NCI-H128 (cell line): ENCODE data around the gene SMTNL2.

ENCODE experiments used
- DNase-seq: peaks from one replicate; lab custom pipeline; 2025; ENCODE audit not compliant: unreplicated experiment; lab: John Stamatoyannopoulos, UW

The SMTNL2 gene

GRCh38 chr17:4545217-4545951 lies 38.9 kb upstream of the SMTNL2 start:
- DNase-seq: no peak

DNA sequence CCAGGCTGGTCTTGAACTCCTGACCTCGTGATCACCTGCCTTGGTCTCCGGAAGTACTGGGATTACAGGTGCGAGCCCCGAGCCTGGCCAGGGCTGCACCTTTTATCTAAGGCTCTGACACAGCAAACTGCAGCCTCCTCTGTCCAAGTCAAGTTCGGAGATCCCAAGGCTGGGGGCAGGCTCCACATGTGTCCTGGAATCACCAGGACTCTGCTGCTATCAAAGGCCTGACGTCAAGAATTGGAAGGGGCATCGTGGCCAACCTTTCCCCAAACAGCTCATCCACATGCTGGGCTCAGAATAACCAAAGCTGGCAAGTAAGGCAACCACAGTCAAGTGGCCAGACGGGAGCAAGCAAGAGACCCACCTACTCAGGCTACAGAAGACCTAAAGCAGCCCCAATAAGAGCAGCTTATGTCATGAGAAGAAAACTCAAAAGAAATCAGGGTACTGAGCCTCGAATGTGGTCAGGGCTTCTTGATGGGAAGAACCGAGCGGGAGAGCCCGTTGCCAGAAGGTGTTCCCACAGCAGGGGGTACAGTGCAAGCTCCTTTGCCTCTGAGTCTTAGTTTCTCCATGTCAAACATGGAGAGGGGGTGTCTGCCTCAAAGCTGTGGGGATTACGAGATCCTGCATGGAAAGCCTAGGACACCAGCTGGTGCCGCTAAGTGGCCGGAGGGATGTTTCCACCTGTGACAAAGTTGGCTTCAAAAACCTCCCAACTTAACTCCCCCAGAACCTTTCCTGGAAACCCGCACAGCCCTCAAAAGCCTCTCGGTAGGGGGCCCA lies 37.0 kb upstream of the SMTNL2 start:
- no peak for DNase-seq

GRCh38 chr17:4548061-4548461 lies 36.3 kb upstream of the SMTNL2 start:
- no peak for DNase-seq

DNA sequence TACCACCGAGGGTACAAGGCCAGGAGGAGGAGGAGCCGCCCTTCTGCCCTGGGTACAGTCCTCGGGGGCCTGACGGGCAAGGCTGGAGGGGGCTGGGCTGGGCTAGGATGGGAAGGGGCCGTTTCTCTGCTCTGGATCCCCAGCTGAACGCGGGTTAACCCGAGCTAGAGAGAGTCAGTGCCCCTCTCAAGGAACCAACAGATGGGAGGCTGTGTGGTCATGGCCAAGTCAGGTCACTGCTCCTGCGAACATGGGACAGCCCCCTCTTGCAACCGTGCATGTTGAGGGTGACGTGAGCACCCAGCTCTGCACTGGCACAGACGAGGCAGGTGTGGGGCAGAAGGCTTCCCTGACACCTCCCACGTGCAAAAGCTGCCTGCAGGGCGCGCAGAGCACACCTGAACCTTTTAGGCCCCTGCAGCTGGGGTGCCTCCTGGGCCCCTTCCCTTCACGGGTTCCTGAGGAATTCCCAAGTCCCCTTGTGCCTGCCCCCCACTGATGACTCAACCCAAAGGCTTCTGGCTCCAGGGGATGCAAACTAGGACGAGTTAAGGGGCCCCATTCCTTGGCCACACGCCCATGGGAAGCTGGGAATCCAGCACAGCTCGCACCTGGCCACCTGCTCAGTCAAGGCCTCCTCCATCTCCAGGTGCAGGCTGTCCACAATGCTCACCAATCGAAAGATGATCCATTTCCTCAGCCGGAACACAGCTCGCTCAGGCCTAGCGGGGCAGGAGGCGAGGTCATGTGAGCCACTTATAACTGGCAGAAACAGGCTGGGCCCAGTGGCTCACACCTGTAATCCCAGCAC lies 35.4 kb upstream of the SMTNL2 start:
- no peak for DNase-seq

DNA sequence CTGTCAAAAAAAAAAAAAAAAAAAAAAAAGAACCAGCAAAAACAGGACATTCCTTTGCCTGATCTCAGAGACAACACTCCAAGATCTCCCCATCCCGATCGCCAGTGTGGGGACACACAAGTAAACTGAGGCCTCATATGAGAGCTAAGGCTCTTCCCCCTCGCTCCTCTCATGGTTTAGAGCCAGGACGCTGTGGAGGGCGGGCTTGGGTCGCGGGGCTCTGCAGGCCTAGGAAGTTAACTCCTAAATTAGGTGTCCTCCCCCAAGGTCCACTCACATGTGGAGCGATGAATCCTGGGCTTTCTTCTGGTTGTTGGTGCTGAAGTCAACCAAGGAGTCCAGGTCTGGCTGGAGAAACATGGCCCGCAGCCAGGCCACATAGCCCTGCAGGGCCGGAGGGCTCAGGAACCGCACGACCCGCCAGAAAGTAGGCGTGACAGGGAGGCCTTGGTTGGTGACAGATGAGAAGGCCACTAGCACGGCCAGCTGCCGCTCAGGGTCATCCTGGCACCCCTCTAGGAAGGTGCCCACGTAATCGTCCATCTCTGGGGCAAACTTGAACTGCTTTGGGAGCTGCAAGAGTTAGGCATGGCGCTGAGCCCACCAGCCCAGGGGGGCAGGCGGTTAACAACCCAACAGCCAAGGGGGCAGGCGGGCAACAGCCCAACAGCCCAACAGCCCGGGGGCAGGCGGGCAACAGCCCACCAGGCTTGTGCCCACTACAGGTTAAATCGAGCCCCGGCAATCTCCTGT lies 34.4 kb upstream of the SMTNL2 start:
- DNase-seq: no peak

GRCh38 chr17:4550534-4551039 lies 33.7 kb upstream of the SMTNL2 start:
- no peak for DNase-seq

DNA sequence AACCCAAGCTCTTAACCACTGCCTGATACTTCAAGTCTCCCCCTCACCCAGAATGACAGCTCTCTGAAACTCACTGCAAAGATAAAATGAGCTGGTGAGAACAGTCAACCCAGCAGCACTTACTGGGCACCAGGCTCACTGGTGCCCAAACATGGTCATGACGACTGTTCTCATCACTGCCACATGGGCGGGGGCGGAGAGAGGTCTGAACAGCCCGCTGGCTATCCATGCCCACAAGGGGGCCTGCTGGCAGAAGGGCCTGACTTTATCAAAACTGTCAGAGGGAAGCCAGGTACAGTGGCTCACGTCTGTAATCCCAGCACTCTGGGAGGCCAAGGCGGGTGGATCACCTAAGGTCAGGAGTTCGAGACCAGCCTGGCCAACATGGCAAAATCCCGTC lies 33.2 kb upstream of the SMTNL2 start:
- DNase-seq: no peak

- no peak for DNase-seq
These were observed 32.4 kb upstream of the SMTNL2 start for GRCh38 chr17:4551796-4552525.

GRCh38 chr17:4553669-4554068 lies 30.7 kb upstream of the SMTNL2 start:
- DNase-seq: no peak

DNA sequence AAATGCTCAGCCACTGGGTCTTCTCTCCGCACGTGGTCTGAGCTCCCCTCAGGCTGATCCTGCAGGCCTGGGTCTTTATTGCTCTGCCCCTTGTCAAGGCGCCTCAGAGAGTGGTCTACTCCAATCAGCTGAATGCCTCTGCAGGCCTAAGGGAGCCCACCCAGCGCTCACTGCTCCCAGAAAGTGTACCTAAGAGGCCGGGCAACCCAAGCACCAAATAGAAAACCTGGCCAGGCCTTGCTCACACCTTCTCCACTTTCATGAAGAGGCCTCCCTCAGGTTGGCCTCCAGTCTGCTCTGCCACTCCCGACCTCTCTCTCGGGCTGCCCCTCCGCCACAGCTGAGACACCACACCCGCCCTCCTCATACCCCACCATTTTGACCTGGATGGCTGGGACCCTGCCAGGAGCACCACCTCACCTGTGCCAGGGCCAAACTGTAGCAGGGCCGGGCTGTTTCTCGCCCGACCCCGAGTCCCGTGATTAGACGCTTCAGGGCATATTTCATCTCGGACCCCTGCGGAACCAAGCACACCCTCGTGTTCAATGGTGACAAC lies 29.8 kb upstream of the SMTNL2 start:
- no peak for DNase-seq

DNA sequence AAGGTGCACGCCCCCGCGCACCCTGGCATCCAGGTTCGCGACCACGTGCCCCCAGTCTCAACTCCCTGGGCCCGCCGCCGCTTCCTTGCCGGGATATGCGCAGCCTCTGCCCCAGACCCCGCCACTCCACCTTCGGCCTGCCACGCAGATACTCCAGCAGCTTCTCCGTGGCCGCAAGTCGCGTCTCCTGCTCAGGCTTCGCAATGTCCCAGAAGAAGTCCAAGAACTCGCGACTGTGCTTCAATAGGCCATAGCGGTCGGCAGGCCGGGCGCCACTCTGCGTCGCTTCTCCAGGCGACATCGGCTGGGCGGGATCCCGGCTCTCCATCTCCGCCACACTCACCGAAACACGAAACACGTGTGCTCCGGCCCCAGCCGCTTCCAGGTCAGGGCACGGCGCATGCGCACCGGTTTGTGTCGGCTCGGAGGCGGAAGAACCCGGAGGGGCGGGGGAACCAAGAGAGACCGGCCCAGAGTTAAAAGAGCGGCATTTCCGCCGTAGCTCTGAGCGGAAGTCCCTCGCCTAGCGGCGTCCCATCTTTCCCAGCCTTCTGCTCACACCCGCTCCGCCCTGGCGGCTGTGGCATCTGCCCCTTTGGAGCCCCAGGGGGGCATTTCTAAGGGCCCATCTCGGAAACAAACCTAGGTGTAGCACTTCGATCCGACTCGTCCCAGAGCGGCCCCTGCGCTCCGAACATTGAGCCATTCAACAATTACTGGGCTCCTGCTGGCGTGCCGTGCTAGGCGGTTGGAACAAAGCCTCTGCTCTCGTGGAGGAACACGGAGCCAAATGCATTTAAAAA lies 29.1 kb upstream of the SMTNL2 start, which contains the start of gene MYBBP1A:
TSS of gene MYBBP1A (minus strand) at position 388 of the 803 bp plus-strand sequence. CDS start at position 328, 60 bp downstream.
- peak; percentile 84 for DNase-seq

DNA sequence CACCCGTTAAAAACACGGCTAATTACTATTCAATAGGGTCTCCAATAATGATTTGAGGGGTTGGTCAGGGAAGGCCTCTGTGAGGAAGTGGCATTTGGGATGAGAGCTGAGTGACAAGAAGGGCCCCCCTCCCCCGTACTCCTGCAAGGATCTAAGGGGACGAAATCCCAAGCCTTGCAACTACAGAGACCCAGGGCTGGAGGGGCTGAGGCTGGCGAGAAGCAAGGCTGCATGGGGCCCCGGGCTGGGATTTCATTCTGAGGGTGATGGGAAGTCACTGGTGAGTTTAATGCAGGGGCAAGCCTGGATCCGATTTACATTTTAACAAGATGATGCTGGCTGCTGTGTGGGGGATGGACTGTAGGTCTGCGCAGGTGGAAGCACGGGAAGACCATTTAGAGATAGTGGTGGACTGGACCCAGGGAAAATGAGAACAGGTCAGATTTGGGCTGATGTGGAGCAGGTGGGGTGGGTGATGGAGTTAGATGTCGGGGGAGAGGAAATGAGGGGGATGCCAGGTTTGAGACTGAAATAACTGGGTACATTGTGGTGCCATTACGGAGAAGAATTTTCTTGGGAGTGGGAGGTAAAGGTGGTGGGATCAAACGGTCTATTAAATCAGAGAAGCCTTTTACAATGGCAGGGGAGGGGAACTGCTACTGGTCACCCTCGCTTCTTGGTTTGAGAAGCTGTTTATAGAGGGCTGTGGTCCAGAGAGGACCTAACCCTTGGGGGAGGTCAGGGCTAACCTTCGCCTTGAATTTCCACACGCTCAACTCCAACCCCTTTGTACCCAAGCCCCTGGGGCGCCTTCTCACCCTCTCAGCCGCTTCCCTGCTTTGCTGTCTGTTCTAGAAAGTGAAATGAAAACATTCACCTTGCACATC lies 28.2 kb upstream of the SMTNL2 start:
- no peak for DNase-seq

DNA sequence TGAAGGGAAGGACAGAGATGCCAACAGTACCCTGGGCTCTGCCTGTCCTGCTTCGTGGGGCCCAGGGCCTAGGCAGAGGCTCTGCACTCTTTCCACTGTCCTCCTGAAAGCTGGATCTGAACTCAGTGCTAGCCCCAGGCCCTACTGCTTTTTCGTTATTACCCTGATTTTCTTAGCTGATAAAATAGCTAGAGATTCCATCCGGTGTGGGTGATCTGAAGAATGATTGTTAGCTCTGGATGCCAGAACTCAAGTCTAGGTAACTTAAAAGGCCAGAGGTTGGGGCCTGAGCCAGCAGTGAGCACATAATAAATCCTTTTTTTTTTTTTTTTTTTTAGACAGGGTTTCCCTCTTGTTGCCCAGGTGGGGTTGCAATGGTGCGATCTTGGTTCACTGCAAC lies 27.3 kb upstream of the SMTNL2 start:
- DNase-seq: no peak

GRCh38 chr17:4557626-4558346 lies 26.5 kb upstream of the SMTNL2 start:
- no peak for DNase-seq

- no peak for DNase-seq
These were observed 25.9 kb upstream of the SMTNL2 start for GRCh38 chr17:4558347-4558971.

DNA sequence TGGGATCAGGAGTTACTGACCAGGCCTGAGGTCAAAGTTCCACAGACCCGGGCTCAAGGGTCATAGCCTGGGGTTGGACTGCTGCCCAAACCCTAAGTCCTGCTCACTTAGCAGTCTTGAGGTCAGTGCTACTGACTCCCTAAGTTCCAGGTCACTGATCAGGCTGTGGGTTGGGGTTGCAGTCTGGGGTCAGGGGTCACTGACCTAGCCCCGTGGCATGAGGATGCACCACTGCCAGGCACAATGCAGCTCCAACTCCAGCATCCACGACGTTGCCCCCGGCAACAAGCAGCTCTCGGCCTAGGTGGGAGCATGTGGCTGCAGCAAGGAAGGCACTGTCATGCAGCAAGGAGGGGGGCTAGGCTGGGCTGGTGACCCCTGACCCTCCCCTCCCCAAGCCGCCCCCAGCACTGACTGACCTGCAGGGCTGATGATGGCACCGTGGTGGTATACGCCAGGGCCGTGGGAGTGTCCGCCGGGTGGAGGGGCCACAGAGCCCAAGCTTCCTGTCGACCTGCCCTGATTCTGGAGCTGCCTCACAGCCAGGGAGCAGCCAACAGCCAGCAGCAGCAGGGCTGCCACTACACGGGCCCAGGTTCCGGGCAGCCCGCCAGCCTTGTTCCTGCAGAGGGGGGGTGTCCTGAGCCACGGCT lies 25.1 kb upstream of the SMTNL2 start:
- no peak for DNase-seq
